Muscle layer of duodenum (tissue), 2 donors: ENCODE measurements around the gene DEDD2.
"Not testable (repeated sequence)": the region's sequence is repeated elsewhere in the genome, so short reads cannot be mapped to it uniquely, and the experiment has no call there.

ENCODE experiments used
- H3K27ac ChIP-seq: one replicate; pipeline ENCODE4 v1.7.0; 2013; ENCODE audit warnings: mild to moderate bottlenecking, low read length
- H3K27me3 ChIP-seq: one replicate; pipeline ENCODE4 v1.7.0; 2013; ENCODE audit warnings: low read depth, mild to moderate bottlenecking, control low read depth, low read length
- H3K36me3 ChIP-seq, 2 donors: one replicate each; pipeline ENCODE4 v1.7.0; 2013; ENCODE audit warnings: low read length in 2 of 2, control low read depth in 1 of 2, mild to moderate bottlenecking in 1 of 2; ENCODE audit not compliant: insufficient read depth in 2 of 2, control insufficient read depth in 1 of 2
- H3K4me1 ChIP-seq, 2 donors: one replicate each; pipeline ENCODE4 v1.7.0; 2013; ENCODE audit warnings: low read length in 2 of 2, mild to moderate bottlenecking in 2 of 2, control low read depth in 1 of 2, moderate library complexity in 1 of 2; ENCODE audit not compliant: insufficient read depth in 2 of 2, control insufficient read depth in 1 of 2
- H3K4me3 ChIP-seq, 2 donors: one replicate each; pipeline ENCODE4 v1.7.0; 2013; ENCODE audit warnings: low read length in 2 of 2, low read depth in 1 of 2, mild to moderate bottlenecking in 1 of 2
- H3K9me3 ChIP-seq, 2 donors: one replicate each; pipeline ENCODE4 v1.7.0; 2013; ENCODE audit warnings: low read length in 2 of 2, control low read depth in 1 of 2, mild to moderate bottlenecking in 1 of 2; ENCODE audit not compliant: control insufficient read depth in 1 of 2
- donor health status: healthy.

Gene DEDD2, protein sequence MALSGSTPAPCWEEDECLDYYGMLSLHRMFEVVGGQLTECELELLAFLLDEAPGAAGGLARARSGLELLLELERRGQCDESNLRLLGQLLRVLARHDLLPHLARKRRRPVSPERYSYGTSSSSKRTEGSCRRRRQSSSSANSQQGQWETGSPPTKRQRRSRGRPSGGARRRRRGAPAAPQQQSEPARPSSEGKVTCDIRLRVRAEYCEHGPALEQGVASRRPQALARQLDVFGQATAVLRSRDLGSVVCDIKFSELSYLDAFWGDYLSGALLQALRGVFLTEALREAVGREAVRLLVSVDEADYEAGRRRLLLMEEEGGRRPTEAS

DNA sequence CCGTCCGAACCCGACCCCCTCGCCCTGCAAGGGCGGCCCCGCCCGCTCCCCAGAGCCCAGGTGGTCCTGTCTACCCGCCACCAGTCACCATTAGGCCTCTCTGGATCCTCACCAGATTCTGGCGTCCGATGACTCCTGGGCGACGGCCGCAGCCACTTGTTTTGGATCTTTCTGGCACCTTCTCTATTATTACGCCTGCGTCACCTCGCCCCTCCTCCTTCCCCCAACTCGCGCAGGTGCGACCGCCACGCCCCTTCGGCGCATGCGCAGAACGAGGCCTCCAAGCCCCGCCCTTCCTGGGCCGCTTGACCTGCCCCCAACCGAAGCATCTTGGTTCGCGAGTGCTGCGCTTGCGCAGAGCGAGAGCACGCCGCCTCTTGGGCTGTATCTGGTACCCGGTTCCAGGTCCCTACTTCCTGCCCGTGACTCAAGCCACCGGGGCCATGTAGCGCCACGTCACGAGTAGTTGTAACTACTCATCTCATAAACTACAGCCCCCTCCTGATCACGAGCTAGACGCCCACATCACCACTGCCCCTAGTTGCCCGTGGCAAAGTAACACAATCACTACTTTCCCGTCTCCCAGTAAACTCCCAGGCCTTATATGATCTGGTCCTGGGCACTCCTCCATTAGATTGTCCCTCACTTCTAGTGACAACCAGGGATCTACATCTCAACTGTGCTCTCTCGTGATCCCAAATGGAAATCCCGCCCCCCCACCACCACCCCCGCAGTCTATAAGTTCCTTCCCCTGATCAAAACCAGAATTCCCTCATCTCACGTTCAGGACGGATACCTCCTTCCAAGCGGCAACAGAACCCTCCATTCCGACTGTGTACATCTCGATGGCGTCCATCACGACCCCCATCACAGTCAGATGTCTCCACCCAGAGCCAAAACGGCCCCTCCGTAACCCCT lies at the start of gene DEDD2:
DEDD2 (minus strand) TSS at position 158 of the 918 bp plus-strand sequence. CDS start 670 bp downstream, outside the sequence.
- Histone ChIP-seq H3K36me3 (peaks cover 8 to 20% of the 10 kb centered on the region in 2 donors), H3K9me3 (no peaks in the 10 kb centered on the region), H3K27me3 (no peaks in the 10 kb centered on the region), H3K4me1 (peaks cover 9 to 46% of the 10 kb centered on the region in 2 donors), H3K4me3 (peak within 1 kb of the TSS; percentile 75 to 86), H3K27ac (peak within 1 kb of the TSS; percentile 91)

DNA sequence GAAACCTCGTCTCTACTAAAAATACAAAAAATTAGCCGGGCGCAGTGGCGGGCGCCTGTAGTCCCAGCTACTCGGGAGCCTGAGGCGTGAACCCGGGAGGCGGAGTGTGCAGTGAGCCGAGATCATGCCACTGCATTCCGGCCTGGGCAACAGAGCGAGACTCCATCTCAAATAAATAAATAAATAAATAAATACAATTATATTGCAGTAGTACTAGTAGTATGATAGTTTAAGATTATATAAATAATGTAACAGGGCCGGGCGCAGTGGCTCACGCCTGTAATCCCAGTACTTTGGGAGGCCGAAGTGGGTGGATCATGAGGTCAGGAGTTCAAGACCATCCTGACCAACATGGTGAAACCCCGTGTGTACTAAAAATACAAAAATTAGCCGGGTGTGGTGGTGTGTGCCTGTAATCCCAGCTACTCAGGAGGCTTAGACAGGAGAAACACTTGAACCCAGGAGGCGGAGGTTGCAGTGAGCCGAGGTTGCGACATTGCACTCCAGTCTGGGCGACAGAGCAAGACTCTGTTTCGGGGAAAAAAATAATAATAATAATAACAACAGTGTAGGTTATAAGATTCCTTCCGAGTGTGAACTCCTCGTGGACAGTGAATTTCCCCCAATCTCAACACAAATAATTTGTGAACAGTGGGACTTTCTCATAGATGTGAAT lies 49.6 kb upstream of the DEDD2 start:
- Histone ChIP-seq H3K36me3 (peaks cover 0 to 20% of the 10 kb centered on the region in 2 donors), H3K4me1 (peaks cover 10 to 27% of the 10 kb centered on the region in 2 donors), H3K4me3 (peak overlapping the region in 1 of 2 donors; percentile 72)
- H3K9me3 ChIP-seq, H3K27ac ChIP-seq, H3K27me3 ChIP-seq: not testable (repeated sequence)

DNA sequence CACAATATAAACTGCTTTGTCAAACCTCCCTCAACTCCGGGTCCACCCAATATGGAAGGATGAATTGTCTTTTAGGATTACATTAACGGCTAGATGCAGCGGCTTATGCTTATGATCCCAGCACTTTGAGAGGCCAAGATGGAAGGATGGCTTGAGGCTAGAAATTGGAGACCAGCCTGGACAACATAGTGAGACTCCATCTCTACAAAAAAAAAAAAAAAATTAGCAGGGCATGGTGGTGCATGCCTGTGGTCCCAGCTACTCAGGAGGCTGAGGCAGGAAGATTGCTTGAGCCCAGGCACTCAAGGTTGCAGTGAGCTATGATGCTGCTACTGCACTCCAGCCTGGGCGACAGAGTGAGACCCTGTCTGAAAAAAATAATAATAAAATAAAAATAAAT lies 48.6 kb upstream of the DEDD2 start:
- peaks cover 0 to 15% of the 10 kb centered on the region in 2 donors for H3K36me3 ChIP-seq
- not testable (repeated sequence) for H3K9me3 ChIP-seq

DNA sequence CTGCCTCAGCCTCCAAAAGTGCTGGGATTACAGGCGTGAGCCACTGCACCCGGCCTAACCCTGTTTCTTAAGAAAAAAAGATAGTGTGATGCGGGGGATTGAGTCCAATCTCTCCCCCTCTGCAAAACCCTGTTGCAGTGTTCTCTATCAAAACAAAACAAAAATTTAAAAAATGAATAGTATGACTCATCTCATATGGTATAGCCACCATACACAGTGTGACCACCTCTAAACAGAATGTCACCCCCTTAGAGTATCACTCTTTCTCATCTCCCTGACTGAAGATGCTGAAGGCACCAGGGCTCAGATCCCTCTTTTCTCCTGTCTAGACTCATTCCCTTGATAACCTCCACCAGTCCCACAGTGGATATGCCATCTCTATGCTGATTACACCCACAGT lies 44.3 kb upstream of the DEDD2 start:
- Histone ChIP-seq H3K9me3 (no peaks in the 10 kb centered on the region), H3K4me3 (no peak overlapping the region), H3K27me3 (no peaks in the 10 kb centered on the region), H3K4me1 (peaks cover 0 to 2% of the 10 kb centered on the region in 2 donors), H3K27ac (no peak overlapping the region), H3K36me3 (no peaks in the 10 kb centered on the region)

More for the DNA sequence above, 48.6 kb upstream of the DEDD2 start:
- peaks cover 7 to 20% of the 10 kb centered on the region in 2 donors for H3K4me1 ChIP-seq
- H3K4me3 ChIP-seq, H3K27ac ChIP-seq, H3K27me3 ChIP-seq: not testable (repeated sequence)

DNA sequence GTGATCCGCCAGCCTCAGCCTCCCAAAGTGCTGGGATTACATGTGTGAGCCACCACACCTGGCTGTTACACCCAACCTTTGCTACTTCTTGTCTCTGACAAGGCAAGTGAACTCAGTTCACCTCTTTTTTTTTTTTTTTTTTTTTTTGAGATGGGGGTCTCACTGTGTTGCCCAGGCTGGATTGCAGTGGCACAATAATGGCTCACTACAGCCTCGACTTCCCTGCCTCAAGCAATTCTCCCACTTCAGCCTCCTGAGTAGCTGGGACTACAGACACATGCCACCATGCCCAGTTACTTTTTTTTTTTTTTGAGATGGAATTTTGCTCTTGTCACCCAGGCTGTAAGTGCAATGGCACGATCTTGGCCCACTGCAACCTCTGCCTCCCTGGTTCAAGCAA lies 40.4 kb upstream of the DEDD2 start:
- H3K27me3 ChIP-seq, H3K9me3 ChIP-seq, H3K4me3 ChIP-seq, H3K27ac ChIP-seq, H3K36me3 ChIP-seq: not testable (repeated sequence)
- peaks cover 0 to 10% of the 10 kb centered on the region in 2 donors for H3K4me1 ChIP-seq

DNA sequence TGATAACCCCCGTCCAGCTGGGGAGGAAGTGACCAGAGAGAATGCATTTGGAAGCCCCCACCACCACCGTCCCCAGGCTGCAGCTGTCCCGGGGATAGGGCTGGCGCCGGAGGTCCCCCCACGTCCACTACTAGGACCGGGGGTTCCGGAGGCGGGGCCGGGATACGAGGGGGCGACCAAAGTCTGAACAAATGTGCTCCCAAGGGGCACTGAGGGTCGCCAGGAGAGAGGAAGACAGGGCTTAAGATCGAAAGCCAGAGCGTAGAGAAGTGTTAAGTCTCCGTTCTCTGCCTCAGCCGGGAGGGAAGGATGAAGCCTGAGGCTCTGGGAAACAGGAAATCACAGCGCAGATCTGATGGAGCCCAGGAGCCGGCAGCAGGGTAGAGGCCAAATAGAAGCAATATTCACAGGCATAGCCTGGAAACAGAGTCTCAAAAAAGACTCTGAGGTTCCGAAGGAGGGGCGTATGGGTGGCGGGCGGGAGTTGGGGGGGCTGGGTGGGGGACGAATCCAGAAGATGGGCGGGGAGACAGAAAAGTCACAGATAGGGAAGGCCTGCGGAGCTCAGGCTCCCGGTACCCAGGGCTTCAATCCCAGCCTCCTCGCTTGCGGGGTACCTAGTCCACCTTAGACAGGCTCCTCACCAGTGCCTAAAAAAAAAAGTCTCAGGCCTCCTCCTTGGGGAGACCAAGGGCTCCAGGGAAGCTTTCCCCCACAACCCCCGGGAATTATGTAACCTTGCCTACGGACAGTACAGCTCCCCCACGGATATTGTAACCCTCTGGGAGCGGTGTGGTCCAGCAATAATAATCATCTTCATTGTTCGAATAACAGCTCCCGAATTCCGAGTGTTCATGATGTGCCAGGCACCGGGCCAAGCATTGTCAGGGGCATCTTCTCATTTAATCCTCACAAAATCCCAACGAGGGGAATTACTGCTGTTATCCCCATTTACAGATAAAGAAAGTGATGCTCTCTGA lies 38.6 kb upstream of the DEDD2 start:
- Histone ChIP-seq H3K27ac (peak overlapping the region; percentile 85), H3K27me3 (no peaks in the 10 kb centered on the region), H3K9me3 (no peaks in the 10 kb centered on the region), H3K36me3 (peaks cover 0 to 6% of the 10 kb centered on the region in 2 donors), H3K4me3 (peak overlapping the region; percentile 67 to 93), H3K4me1 (peaks cover 7 to 25% of the 10 kb centered on the region in 2 donors)

DNA sequence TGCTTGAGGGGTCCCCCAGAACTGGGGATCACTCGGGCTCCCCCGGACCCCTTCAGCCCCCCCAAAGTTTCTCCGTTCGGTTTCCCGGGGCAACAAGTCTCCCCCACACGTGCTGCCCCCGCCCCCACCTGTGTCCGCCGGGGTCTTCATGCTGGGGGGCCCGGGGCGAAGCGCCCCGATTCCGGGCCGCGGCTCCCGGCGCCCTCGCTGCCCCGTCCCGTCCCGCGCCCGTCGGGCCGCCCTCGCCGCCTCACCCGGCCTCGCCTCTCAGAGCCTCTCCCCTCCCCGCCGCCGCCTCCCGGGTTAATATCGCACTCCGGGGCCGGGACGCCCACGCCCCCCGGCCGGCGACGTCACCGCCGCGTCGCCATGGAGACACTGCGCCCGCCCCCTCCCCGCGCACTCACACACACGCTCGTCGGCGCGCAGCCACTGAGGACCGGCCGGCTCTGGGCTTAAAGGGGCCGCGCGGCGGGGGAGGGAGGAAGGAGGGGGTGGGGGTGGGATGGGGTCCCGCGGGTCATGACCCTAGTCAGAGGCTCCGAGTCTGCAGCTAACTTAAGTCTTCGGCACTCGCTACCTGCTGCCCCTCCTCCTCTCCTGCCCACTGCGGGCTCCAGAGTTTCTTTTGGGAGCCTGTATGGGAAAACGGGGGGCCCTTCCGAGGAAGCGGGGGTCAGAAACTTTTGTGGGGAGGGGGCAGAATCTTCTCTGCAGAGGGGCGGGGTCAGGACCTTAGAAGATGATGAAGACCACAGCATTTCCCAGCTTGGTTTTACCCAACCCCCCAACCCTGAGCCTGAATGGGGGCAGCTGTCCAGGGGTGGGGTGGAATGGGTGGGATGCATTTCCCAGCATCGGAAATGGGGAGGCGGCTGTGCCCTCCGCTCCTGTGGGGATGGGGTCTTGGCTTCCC lies 37.6 kb upstream of the DEDD2 start, which contains the start of gene ERF:
ERF (minus strand) TSS at position 279 of the 916 bp plus-strand sequence; CDS start at position 150, 129 bp downstream.
- peak within 1 kb of the TSS; percentile 91 for H3K27ac ChIP-seq
- peak within 1 kb of the TSS; percentile 76 to 93 for H3K4me3 ChIP-seq
- H3K4me1 ChIP-seq = peaks cover 7 to 35% of the 10 kb centered on the region in 2 donors
- peaks cover 0 to 6% of the 10 kb centered on the region in 2 donors for H3K36me3 ChIP-seq
- no peaks in the 10 kb centered on the region for H3K9me3 ChIP-seq
- H3K27me3 ChIP-seq = no peaks in the 10 kb centered on the region

DNA sequence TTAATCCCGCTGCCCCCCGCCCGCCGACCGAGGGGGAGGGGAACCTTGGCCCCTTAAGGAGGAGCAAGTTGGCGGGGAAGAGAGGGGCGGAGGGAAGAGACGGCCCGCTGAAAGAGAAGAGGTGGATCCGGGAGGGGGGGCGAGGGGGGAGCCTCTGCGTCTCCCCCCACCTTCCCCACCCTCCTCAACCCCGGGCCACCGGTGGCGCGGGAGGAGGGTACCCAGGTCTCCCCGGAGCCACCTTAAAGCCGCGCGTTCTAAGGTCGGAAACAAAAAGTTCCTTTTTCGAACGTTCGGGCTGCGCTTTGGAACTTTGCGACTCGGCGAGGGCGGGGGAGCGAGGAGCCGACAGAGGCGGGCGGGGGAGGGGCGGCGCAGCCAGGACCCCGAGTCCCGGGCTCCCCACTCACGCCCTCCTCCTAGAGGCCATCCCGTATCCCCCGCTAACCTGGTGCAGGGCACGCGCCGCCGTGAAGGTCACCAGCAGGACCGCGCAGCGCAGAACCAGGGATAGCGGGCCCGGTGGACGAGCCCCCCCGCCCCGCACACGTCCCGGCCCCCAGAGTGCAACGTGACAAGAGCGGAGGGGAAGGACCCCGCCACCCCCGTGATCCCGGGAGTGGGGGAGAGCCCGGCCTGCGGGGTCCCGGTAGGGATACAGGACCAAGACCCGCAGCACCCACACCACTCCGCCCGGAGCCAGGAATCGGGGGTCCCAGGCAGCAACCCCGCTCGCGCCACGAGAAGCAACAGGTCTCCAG lies 36.8 kb upstream of the DEDD2 start:
- peaks cover 4 to 13% of the 10 kb centered on the region in 2 donors for H3K36me3 ChIP-seq
- no peaks in the 10 kb centered on the region for H3K27me3 ChIP-seq
- H3K9me3 ChIP-seq = no peaks in the 10 kb centered on the region
- H3K27ac ChIP-seq = peak overlapping the region; percentile 91
- H3K4me1 ChIP-seq = peaks cover 7 to 43% of the 10 kb centered on the region in 2 donors
- peak overlapping the region; percentile 76 to 93 for H3K4me3 ChIP-seq
